LNCaP clone FGC (cell line): Measurements from ENCODE around the gene SUMO2.

Experiments
- DNase-seq: peaks from one replicate; pipeline ENCODE4 v3.0.0-alpha.2; 2011; ENCODE audit warnings: low read depth
- H3K4me3 ChIP-seq: 2 replicates; pipeline ENCODE4 v1.5.1; 2011; ENCODE audit warnings: mild to moderate bottlenecking, low read depth, low read length, control low read depth
- CTCF ChIP-seq: IDR thresholded peaks from 2 replicates; pipeline ENCODE4 v1.5.1; 2012; ENCODE audit warnings: mild to moderate bottlenecking; ENCODE audit not compliant: control insufficient read depth, insufficient read depth; ENCODE audit errors: extremely low read depth

SUMO2 gene

GRCh38 chr17:75182319-75182568 lies 515 bp downstream of the SUMO2 start:
- no peak for TF ChIP-seq CTCF
- no peak for DNase-seq
- H3K4me3 ChIP-seq: peak overlapping the region; percentile 94

GRCh38 chr17:75181608-75182318 lies 996 bp downstream of the SUMO2 start:
- H3K4me3 ChIP-seq: peak overlapping the region; percentile 94
- TF ChIP-seq CTCF: no peak
- no peak for DNase-seq

GRCh38 chr17:75181110-75181509 lies 1.6 kb downstream of the SUMO2 start:
- DNase-seq: no peak
- peak overlapping the region; percentile 94 for H3K4me3 ChIP-seq
- TF ChIP-seq CTCF: no peak

- no peak overlapping the region for H3K4me3 ChIP-seq
- TF ChIP-seq CTCF: no peak
- DNase-seq: no peak
Measured at GRCh38 chr17:75178453-75178852, 4.3 kb downstream of the SUMO2 start.

- TF ChIP-seq CTCF: no peak
- no peak for DNase-seq
- H3K4me3 ChIP-seq: no peak overlapping the region
Measured at GRCh38 chr17:75176625-75177024, 6.1 kb downstream of the SUMO2 start.

- no peak for TF ChIP-seq CTCF
- DNase-seq: no peak
- H3K4me3 ChIP-seq: no peak overlapping the region
Measured at GRCh38 chr17:75174996-75175395, 7.8 kb downstream of the SUMO2 start.

- H3K4me3 ChIP-seq: no peak overlapping the region
- TF ChIP-seq CTCF: no peak
- DNase-seq: no peak
Measured at GRCh38 chr17:75173526-75173925, 9.2 kb downstream of the SUMO2 start.
